GM18519 (cell line): ENCODE results near the gene KLRK1.
"Not testable (repeated sequence)": the region's sequence is repeated elsewhere in the genome, so short reads cannot be mapped to it uniquely, and the experiment has no call there.

Experiments
- ATAC-seq: cut with Tn5 transposase; IDR thresholded peaks from one replicate; pipeline ENCODE4 v1.9.1; 2021; ENCODE audit warnings: mild to moderate bottlenecking, moderate library complexity; ENCODE audit not compliant: unreplicated experiment, low FRiP score

KLRK1 gene

GRCh38 chr12:10389904-10390303 lies at the start of gene KLRK1:
TSS of gene KLRK1 (minus strand) at chr12:10390041. CDS start at chr12:10388810, 1,231 bp downstream.
- ATAC-seq, result no peak

GRCh38 chr12:10437601-10438000 lies 47.8 kb upstream of the KLRK1 start:
- ATAC-seq, result not testable (repeated sequence)

GRCh38 chr12:10435816-10436215 lies 46.0 kb upstream of the KLRK1 start, which contains the start of gene KLRC2:
TSS of gene KLRC2 (minus strand) at chr12:10436010. CDS start at chr12:10435986, 24 bp downstream.
- not testable (repeated sequence) for ATAC-seq

- not testable (repeated sequence) for ATAC-seq
Observed at GRCh38 chr12:10430623-10431022, 40.8 kb upstream of the KLRK1 start.

- not testable (repeated sequence) for ATAC-seq
Observed at GRCh38 chr12:10425938-10426337, 36.1 kb upstream of the KLRK1 start.

- not testable (repeated sequence) for ATAC-seq
Observed at GRCh38 chr12:10424260-10424899, 34.5 kb upstream of the KLRK1 start.

GRCh38 chr12:10422159-10422558 lies 32.3 kb upstream of the KLRK1 start:
- ATAC-seq, result not testable (repeated sequence)

- ATAC-seq, result not testable (repeated sequence)
Observed at GRCh38 chr12:10420334-10420733, 30.5 kb upstream of the KLRK1 start, which contains the start of gene KLRC3. TSS of gene KLRC3 (minus strand) at chr12:10420595. CDS start at chr12:10420550, 45 bp downstream.

GRCh38 chr12:10409392-10409791 lies 19.6 kb upstream of the KLRK1 start, which contains the start of gene KLRC4:
TSS of gene KLRC4 (minus strand) at chr12:10409757. CDS start at chr12:10409575, 182 bp downstream.
- ATAC-seq, result no peak

GRCh38 chr12:10408842-10409241 lies 19.0 kb upstream of the KLRK1 start:
- ATAC-seq, result no peak

GRCh38 chr12:10406725-10407124 lies 16.9 kb upstream of the KLRK1 start:
- ATAC-seq, result no peak

GRCh38 chr12:10405294-10405693 lies 15.5 kb upstream of the KLRK1 start:
- no peak for ATAC-seq

- no peak for ATAC-seq
Observed at GRCh38 chr12:10404798-10405197, 15.0 kb upstream of the KLRK1 start.

GRCh38 chr12:10400829-10401228 lies 11.0 kb upstream of the KLRK1 start:
- no peak for ATAC-seq

- ATAC-seq, result no peak
Observed at GRCh38 chr12:10398168-10398567, 8.3 kb upstream of the KLRK1 start.

- no peak for ATAC-seq
Observed at GRCh38 chr12:10397296-10397695, 7.5 kb upstream of the KLRK1 start.

- ATAC-seq, result not testable (repeated sequence)
Observed at GRCh38 chr12:10396176-10396575, 6.3 kb upstream of the KLRK1 start.

- ATAC-seq, result peak; percentile 66
Observed at GRCh38 chr12:10395390-10395998, 5.7 kb upstream of the KLRK1 start.

GRCh38 chr12:10394531-10395152 lies 4.8 kb upstream of the KLRK1 start:
- not testable (repeated sequence) for ATAC-seq

- no peak for ATAC-seq
Observed at GRCh38 chr12:10393291-10393690, 3.5 kb upstream of the KLRK1 start.

GRCh38 chr12:10392394-10392930 lies 2.6 kb upstream of the KLRK1 start:
- ATAC-seq, result peak; percentile 51
